ENCODE results near the gene PHF21B.

The PHF21B gene

DNA sequence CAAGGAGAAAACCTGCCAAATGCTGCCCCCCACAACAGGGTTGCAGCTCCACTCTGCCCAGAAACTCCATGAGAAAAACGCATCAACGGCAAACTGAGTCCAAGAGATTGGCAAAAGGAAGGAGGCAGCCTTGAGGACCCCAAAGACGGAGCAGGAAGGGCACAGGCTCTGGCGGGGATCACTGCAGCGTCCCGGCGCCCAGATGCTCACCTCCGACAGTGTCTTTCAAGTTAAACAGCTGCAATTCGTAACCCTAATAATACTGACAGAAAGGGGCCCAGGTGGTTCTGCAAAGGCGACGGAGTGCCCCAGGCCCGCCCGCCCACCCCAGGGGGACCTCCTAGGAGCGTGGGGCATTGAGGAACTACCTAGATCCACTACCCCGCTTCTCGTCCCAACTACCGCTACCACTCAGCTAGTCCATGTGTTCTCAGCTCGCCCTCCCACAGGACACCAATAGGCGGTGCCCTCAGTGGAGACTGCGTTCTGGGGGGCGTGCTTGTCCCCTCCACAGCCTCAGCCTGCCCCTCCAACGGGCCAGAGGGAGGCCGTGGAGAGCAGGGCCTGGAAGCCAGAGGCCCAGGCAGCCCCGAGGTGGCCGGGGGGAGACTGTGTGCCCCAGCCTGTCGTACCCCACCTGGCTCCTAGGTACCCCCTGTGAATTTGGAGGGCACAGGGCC is 127.4 kb downstream of the PHF21B start:
- no peak for TF ChIP-seq CTCF (IDR thresholded peaks at IDR 0.05; ENCODE audit: control insufficient read depth, extremely low read depth, insufficient read depth)
- no peak for DNase-seq (ENCODE audit: low read depth)

GRCh38 chr22:44881624-44882023 is 128.2 kb downstream of the PHF21B start:
- TF ChIP-seq CTCF (IDR thresholded peaks at IDR 0.05; ENCODE audit: control insufficient read depth, extremely low read depth, insufficient read depth) = no peak
- DNase-seq (ENCODE audit: low read depth) = no peak
- H3K4me3 ChIP-seq (ENCODE audit: low read depth, low read length) = no peak overlapping the region

More for the DNA sequence above, 127.4 kb downstream of the PHF21B start:
- no peak overlapping the region for H3K4me3 ChIP-seq (ENCODE audit: low read depth, low read length)

GRCh38 chr22:44880610-44881290 is 129.1 kb downstream of the PHF21B start:
- no peak for DNase-seq (ENCODE audit: low read depth)
- TF ChIP-seq CTCF (IDR thresholded peaks at IDR 0.05; ENCODE audit: control insufficient read depth, extremely low read depth, insufficient read depth) = no peak

GRCh38 chr22:44879301-44879680 is 130.5 kb downstream of the PHF21B start:
- no peak for TF ChIP-seq CTCF (IDR thresholded peaks at IDR 0.05; ENCODE audit: control insufficient read depth, extremely low read depth, insufficient read depth)
- no peak for DNase-seq (ENCODE audit: low read depth)
- no peak overlapping the region for H3K4me3 ChIP-seq (ENCODE audit: low read depth, low read length)

More at GRCh38 chr22:44880610-44881290, 129.1 kb downstream of the PHF21B start:
- no peak overlapping the region for H3K4me3 ChIP-seq (ENCODE audit: low read depth, low read length)

- TF ChIP-seq CTCF (IDR thresholded peaks at IDR 0.05; ENCODE audit: control insufficient read depth, extremely low read depth, insufficient read depth) = no peak
- DNase-seq (ENCODE audit: low read depth) = no peak
- H3K4me3 ChIP-seq (ENCODE audit: low read depth, low read length) = no peak overlapping the region
Measured at GRCh38 chr22:44878483-44879300, 131.1 kb downstream of the PHF21B start.

- H3K4me3 ChIP-seq (ENCODE audit: low read depth, low read length) = no peak overlapping the region
- no peak for TF ChIP-seq CTCF (IDR thresholded peaks at IDR 0.05; ENCODE audit: control insufficient read depth, extremely low read depth, insufficient read depth)
- no peak for DNase-seq (ENCODE audit: low read depth)
Measured at GRCh38 chr22:44876921-44877320, 132.9 kb downstream of the PHF21B start.
